SK-N-SH treated with all-trans-retinoic acid at 6 μM for 48 hours (cell line): ENCODE measurements around the gene C19orf33.

Experiments used
- ATAC-seq: fragments of 200-7000 bp; cut with Tn5 transposase; 3 replicates; pipeline ENCODE4 v1.9.1; 2020; ENCODE audit warnings: mild to moderate bottlenecking, moderate library complexity
- ARNTL ChIP-seq: fragments of 450-650 bp; formaldehyde crosslinking; IDR thresholded peaks from 2 replicates; pipeline ENCODE4 v1.5.0; 2020; ENCODE audit warnings: low read depth, mild to moderate bottlenecking, moderate library complexity, borderline replicate concordance
- BACH2 ChIP-seq: fragments of 250-450 bp; sonication (Bioruptor Pico); IDR thresholded peaks from 2 replicates; pipeline ENCODE4 v1.9.0; 2021; ENCODE audit warnings: mild to moderate bottlenecking, borderline replicate concordance
- CSDC2 ChIP-seq: fragments of 250-450 bp; sonication (Bioruptor Pico); IDR thresholded peaks from 2 replicates; pipeline ENCODE4 v1.5.0; 2020; ENCODE audit warnings: mild to moderate bottlenecking, moderate library complexity
- ESRRG ChIP-seq: fragments of 250-450 bp; sonication (Bioruptor Pico); IDR thresholded peaks from 2 replicates; pipeline ENCODE4 v1.6.1; 2021; ENCODE audit warnings: mild to moderate bottlenecking
- GLIS3 ChIP-seq: fragments of 250-450 bp; sonication (Bioruptor Pico); IDR thresholded peaks from 2 replicates; pipeline ENCODE4 v1.5.0; 2020; ENCODE audit warnings: mild to moderate bottlenecking, moderate library complexity
- ISL1 ChIP-seq: fragments of 250-450 bp; sonication (Bioruptor Pico); IDR thresholded peaks from 2 replicates; pipeline ENCODE4 v2.1.2; 2022; ENCODE audit warnings: mild to moderate bottlenecking, moderate library complexity
- OSR1 ChIP-seq: fragments of 250-450 bp; sonication (Bioruptor Pico); IDR thresholded peaks from 2 replicates; pipeline ENCODE4 v1.8.0; 2022; ENCODE audit warnings: moderate library complexity, mild to moderate bottlenecking, inconsistent platforms
- PPARA ChIP-seq: fragments of 250-450 bp; sonication (Bioruptor Pico); IDR thresholded peaks from 2 replicates; pipeline ENCODE4 v1.5.0; 2020; ENCODE audit warnings: mild to moderate bottlenecking, borderline replicate concordance
- SNAI2 ChIP-seq: fragments of 250-450 bp; sonication (Bioruptor Pico); IDR thresholded peaks from 2 replicates; pipeline ENCODE4 v1.5.0; 2020; ENCODE audit warnings: mild to moderate bottlenecking, moderate library complexity
- TCF4 ChIP-seq: fragments of 250-450 bp; sonication (Bioruptor Pico); IDR thresholded peaks from 2 replicates; pipeline ENCODE4 v1.8.0; 2021; ENCODE audit warnings: mild to moderate bottlenecking, moderate library complexity, borderline replicate concordance
- TOX ChIP-seq: fragments of 250-450 bp; sonication (Bioruptor Pico); IDR thresholded peaks from 2 replicates; pipeline ENCODE4 v1.8.0; 2021; ENCODE audit warnings: mild to moderate bottlenecking, moderate library complexity, borderline replicate concordance
- ZC3H10 ChIP-seq: fragments of 250-450 bp; sonication (Bioruptor Pico); IDR thresholded peaks from 2 replicates; pipeline ENCODE4 v1.5.1; 2021; ENCODE audit warnings: mild to moderate bottlenecking, moderate library complexity
- ZFP30 ChIP-seq: fragments of 450-650 bp; formaldehyde crosslinking; IDR thresholded peaks from 2 replicates; pipeline ENCODE4 v1.5.0; 2022; ENCODE audit warnings: mild to moderate bottlenecking, moderate library complexity
- ZNF565 ChIP-seq: fragments of 450-650 bp; formaldehyde crosslinking; conservative IDR thresholded peaks from 2 replicates; pipeline ENCODE4 v1.5.0; 2020; ENCODE audit warnings: low read depth, mild to moderate bottlenecking, moderate library complexity
- ZNF70 ChIP-seq: fragments of 450-650 bp; formaldehyde crosslinking; IDR thresholded peaks from 2 replicates; pipeline ENCODE4 v1.5.0; 2020; ENCODE audit warnings: mild to moderate bottlenecking, moderate library complexity
- ZNF8 ChIP-seq: fragments of 450-650 bp; formaldehyde crosslinking; IDR thresholded peaks from 2 replicates; pipeline ENCODE4 v1.5.0; 2020; ENCODE audit warnings: mild to moderate bottlenecking, moderate library complexity
- TF ChIP-seq, protein P1 (sequence below): fragments of 250-450 bp; sonication (Bioruptor Pico); IDR thresholded peaks from 2 replicates; pipeline ENCODE4 v1.8.0; 2020; ENCODE audit warnings: mild to moderate bottlenecking, moderate library complexity, borderline replicate concordance
- TF ChIP-seq, protein P2 (sequence below): fragments of 250-450 bp; sonication (Bioruptor Pico); IDR thresholded peaks from 2 replicates; pipeline ENCODE4 v1.5.0; 2020; ENCODE audit warnings: mild to moderate bottlenecking, moderate library complexity
- TF ChIP-seq, protein P3 (sequence below): fragments of 250-450 bp; sonication (Bioruptor Pico); IDR thresholded peaks from 2 replicates; pipeline ENCODE4 v1.8.0; 2021; ENCODE audit warnings: low read depth, mild to moderate bottlenecking, moderate library complexity, borderline replicate concordance

Gene C19orf33

DNA sequence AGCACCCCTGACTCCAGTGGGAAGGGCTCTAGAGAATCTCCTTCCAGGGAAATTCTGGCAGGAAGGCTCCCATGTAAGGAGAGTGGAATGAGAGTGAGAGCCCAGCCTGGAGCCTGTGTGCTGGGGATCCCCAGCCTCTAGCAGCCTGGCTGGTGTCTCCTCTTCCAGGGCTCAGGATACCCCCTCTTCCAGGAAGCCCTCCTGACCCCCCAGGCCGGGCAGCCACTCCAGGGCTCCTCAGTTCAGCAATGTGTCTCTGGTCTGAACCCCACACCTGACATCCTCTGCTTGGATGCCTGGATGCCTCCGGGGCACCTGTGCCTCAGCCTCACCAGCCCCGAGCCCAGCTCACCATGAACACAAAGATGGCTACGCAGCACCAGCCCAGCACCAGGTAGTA is 3.0 kb downstream of the C19orf33 start:
- no peak for ATAC-seq
- TF ChIP-seq ISL1 (no peak), ZFP30 (CRISPR knock-in tag) (no peak), TOX (CRISPR knock-in tag) (no peak), OSR1 (CRISPR knock-in tag) (no peak), ZNF70 (CRISPR knock-in tag) (no peak), ZC3H10 (CRISPR knock-in tag) (no peak), PPARA (CRISPR knock-in tag) (no peak), ZNF8 (CRISPR knock-in tag) (no peak), TCF4 (CRISPR knock-in tag) (no peak), CSDC2 (CRISPR knock-in tag) (no peak), GLIS3 (CRISPR knock-in tag) (no peak), SNAI2 (no peak)
- TF ChIP-seq, protein P1, sequence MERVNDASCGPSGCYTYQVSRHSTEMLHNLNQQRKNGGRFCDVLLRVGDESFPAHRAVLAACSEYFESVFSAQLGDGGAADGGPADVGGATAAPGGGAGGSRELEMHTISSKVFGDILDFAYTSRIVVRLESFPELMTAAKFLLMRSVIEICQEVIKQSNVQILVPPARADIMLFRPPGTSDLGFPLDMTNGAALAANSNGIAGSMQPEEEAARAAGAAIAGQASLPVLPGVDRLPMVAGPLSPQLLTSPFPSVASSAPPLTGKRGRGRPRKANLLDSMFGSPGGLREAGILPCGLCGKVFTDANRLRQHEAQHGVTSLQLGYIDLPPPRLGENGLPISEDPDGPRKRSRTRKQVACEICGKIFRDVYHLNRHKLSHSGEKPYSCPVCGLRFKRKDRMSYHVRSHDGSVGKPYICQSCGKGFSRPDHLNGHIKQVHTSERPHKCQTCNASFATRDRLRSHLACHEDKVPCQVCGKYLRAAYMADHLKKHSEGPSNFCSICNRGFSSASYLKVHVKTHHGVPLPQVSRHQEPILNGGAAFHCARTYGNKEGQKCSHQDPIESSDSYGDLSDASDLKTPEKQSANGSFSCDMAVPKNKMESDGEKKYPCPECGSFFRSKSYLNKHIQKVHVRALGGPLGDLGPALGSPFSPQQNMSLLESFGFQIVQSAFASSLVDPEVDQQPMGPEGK (CRISPR knock-in tag), result no peak
- TF ChIP-seq, protein P2, sequence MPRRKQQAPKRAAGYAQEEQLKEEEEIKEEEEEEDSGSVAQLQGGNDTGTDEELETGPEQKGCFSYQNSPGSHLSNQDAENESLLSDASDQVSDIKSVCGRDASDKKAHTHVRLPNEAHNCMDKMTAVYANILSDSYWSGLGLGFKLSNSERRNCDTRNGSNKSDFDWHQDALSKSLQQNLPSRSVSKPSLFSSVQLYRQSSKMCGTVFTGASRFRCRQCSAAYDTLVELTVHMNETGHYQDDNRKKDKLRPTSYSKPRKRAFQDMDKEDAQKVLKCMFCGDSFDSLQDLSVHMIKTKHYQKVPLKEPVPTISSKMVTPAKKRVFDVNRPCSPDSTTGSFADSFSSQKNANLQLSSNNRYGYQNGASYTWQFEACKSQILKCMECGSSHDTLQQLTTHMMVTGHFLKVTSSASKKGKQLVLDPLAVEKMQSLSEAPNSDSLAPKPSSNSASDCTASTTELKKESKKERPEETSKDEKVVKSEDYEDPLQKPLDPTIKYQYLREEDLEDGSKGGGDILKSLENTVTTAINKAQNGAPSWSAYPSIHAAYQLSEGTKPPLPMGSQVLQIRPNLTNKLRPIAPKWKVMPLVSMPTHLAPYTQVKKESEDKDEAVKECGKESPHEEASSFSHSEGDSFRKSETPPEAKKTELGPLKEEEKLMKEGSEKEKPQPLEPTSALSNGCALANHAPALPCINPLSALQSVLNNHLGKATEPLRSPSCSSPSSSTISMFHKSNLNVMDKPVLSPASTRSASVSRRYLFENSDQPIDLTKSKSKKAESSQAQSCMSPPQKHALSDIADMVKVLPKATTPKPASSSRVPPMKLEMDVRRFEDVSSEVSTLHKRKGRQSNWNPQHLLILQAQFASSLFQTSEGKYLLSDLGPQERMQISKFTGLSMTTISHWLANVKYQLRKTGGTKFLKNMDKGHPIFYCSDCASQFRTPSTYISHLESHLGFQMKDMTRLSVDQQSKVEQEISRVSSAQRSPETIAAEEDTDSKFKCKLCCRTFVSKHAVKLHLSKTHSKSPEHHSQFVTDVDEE, result no peak
- TF ChIP-seq, protein P3, sequence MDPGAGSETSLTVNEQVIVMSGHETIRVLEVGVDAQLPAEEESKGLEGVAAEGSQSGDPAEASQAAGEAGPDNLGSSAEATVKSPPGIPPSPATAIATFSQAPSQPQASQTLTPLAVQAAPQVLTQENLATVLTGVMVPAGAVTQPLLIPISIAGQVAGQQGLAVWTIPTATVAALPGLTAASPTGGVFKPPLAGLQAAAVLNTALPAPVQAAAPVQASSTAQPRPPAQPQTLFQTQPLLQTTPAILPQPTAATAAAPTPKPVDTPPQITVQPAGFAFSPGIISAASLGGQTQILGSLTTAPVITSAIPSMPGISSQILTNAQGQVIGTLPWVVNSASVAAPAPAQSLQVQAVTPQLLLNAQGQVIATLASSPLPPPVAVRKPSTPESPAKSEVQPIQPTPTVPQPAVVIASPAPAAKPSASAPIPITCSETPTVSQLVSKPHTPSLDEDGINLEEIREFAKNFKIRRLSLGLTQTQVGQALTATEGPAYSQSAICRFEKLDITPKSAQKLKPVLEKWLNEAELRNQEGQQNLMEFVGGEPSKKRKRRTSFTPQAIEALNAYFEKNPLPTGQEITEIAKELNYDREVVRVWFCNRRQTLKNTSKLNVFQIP (CRISPR knock-in tag), result no peak

DNA sequence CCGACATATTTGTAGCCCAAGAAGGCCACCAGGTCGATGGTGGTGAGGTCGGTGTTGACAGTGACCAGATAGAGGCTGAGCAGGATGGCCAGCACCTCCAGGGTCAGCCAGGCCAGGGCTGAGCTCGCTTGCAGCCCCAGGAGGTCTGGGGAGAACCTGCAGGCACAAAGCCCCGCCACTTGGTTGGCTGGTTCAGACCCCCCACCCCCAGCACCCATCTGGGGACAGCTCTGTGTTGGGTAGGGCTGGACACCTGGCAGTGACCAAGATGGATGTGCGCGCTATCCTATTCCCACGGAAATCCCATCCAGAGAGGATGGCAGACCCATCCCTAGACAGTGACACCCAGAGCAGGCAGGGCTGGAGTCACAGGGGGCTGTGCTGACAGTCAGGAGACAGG is 3.5 kb downstream of the C19orf33 start:
- TF ChIP-seq ZNF8 (CRISPR knock-in tag), result no peak
- TF ChIP-seq ARNTL (CRISPR knock-in tag), result no peak
- TF ChIP-seq GLIS3 (CRISPR knock-in tag), result no peak
- TF ChIP-seq ZNF565 (CRISPR knock-in tag), result no peak
- TF ChIP-seq ISL1, result no peak
- TF ChIP-seq BACH2 (CRISPR knock-in tag), result no peak
- TF ChIP-seq ZFP30 (CRISPR knock-in tag), result no peak
- TF ChIP-seq ZC3H10 (CRISPR knock-in tag), result no peak
- TF ChIP-seq OSR1 (CRISPR knock-in tag), result no peak
- TF ChIP-seq SNAI2, result no peak
- no peak for ATAC-seq

DNA sequence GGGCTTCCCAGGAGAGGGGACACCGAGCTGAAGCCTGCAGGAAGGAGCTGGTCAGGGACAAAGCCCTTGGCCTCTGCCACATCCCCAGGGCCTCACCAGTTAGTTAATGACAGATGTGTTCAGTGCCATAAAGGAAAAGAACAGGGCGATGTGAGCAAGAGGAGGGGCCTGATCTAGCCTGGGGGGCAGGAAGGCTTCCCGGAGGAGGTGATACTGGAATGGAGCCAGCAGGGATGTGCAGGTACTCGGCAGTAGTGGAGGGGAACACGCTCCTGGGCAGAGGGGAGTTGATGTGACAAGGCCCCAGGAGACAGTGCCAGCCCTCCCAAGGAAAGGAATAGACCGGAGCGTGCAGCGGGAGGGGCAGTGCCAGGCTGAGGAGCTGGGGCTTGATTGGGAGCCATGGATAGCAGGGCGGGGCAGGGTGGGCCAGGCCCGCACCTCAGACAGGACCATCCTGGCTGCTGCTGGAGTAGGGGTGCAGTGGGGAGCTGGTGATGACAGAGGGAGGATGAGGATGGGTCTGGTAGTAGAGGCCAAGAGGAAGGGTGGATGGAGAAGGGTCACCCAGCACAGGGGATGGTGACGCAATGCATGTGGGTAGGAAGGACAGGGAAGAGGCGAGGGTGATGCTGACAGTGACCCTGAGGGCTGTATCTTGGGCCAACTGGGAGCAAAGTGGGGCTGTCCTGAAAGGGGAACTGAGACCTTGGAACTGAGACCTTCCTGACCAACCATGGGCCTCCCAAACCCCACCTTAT is 4.1 kb downstream of the C19orf33 start:
- TF ChIP-seq ESRRG (CRISPR knock-in tag) (no peak), ZNF565 (CRISPR knock-in tag) (no peak)
- TF ChIP-seq, protein P2, result no peak
- no peak for ATAC-seq
